ENCODE results near the gene TMEM37. TPM values are rescaled to one million over a fixed set of nuclear protein-coding genes. Genes with fewer than 3 reads are reported as not detected.

TMEM37 gene
- total RNA-seq, 1 donor from 2014 or later = 2.3 TPM

DNA sequence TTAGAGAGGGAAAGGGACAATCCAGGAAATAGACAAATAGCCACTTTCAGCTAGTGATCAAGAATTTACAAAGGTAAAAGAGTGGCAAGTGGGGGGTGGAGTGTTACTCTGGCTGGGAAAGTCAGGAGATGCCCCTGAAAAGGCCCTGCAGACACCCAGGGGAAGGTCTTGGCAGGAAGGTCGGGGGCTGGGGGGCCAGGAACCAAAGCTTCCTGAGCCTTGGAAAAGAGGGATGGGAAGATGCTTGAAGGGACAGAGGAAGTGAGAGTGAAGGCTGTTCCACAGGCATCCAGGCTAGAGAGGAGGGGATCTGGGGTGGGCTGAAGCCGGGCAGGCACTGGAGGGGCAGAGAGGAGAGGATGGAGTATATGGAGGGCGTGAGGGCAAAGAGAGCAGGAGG lies 3.9 kb upstream of the TMEM37 start:
- no peak overlapping the region for H3K27ac ChIP-seq
- TF ChIP-seq CTCF (IDR thresholded peaks at IDR 0.05) = no peak
- H3K9me3 ChIP-seq = no peaks in the 10 kb centered on the region
- DNase-seq (ENCODE audit: low spot score in 2 of 2) = peak in 1 of 2 donors; percentile 35
- intact Hi-C loops (cut with DNase I) = no loop called here
- no peaks in the 10 kb centered on the region for H3K27me3 ChIP-seq
- no peak overlapping the region for H3K4me3 ChIP-seq
- no peaks in the 10 kb centered on the region for H3K36me3 ChIP-seq
- H3K4me1 ChIP-seq = peaks cover 0 to 6% of the 10 kb centered on the region in 2 donors

DNA sequence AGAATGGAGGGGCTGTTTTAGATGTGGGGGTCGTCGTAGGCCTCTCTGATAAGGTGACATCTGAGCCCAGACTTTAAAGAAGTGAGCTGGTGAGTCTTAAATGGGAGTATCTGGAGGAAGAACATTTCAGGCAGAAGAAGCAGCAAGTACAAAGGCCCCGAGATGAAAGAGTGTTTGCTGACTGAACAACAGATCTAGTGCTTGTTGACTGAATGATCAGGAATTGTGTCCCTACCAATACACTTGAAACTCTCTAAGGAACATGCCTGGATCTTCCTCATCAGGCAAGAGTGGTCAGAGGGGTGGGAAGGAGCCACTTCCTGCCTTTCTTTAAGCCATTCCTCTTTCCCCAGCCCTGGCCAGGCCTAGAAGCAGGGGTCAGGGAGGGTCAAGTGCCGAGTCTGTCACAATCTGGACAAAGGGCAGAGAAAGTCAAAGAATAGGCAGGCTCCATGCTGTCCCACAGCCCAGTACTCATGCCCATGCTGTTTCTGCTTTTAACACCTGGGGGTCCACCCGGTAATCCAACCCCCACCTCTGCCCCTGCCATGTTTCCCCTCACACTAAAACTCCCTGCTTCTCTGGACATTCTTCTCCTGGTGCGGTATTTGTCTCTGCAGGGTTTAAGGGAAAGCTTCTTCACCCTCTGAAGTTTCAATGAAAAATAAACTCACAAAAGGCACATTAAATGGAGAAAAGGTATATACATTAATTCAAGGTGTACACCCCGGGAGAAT lies 3.0 kb upstream of the TMEM37 start:
- Histone ChIP-seq H3K4me3 (no peak overlapping the region), H3K4me1 (peaks cover 0 to 6% of the 10 kb centered on the region in 2 donors), H3K36me3 (no peaks in the 10 kb centered on the region), H3K9me3 (no peaks in the 10 kb centered on the region), H3K27ac (no peak overlapping the region), H3K27me3 (no peaks in the 10 kb centered on the region)
- intact Hi-C loops (cut with DNase I) = no loop called here
- DNase-seq (ENCODE audit: low spot score in 2 of 2) = peak in 1 of 2 donors; percentile 66
- TF ChIP-seq CTCF (IDR thresholded peaks at IDR 0.05) = no peak

- H3K9me3 ChIP-seq = no peaks in the 10 kb centered on the region
- no peak for TF ChIP-seq CTCF (IDR thresholded peaks at IDR 0.05)
- DNase-seq (ENCODE audit: low spot score in 2 of 2) = peak in 1 of 2 donors; percentile 56
- no peak overlapping the region for H3K4me3 ChIP-seq
- no peaks in the 10 kb centered on the region for H3K36me3 ChIP-seq
- peaks cover 0 to 6% of the 10 kb centered on the region in 2 donors for H3K4me1 ChIP-seq
- H3K27me3 ChIP-seq = no peaks in the 10 kb centered on the region
- H3K27ac ChIP-seq = peak overlapping the region in 1 of 2 donors; percentile 34
- intact Hi-C loops (cut with DNase I) = no loop called here
These were observed 2.3 kb upstream of the TMEM37 start for GRCh38 chr2:119429225-119429981.

DNA sequence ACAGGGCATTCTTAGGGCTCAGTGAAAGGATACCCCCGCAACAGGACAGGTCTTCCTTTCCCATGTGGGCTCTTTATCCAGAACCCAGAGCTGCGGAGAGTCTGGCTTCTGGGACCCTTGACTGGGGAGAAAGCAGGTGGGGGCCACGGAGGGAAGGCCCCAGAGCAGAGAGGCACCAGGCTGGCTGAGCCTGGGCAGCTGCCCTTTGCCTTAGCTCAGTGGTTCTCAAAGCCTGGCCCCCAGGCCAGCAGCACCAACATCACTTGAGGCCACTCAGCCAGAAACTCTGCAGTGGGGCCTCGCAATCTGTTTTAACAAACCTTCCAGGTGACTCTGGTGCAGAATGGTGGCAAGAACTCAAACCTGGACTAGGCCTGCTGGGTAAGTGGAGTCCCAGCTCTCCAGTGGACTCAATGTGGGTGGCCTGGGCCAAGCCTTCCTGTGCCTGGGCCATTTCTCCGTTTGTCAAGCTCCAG lies 1.6 kb upstream of the TMEM37 start:
- Histone ChIP-seq H3K27me3 (no peaks in the 10 kb centered on the region), H3K4me3 (no peak overlapping the region), H3K9me3 (no peaks in the 10 kb centered on the region), H3K27ac (peak overlapping the region in 1 of 2 donors; percentile 34), H3K4me1 (peaks cover 0 to 6% of the 10 kb centered on the region in 2 donors), H3K36me3 (no peaks in the 10 kb centered on the region)
- DNase-seq (ENCODE audit: low spot score in 2 of 2) = peak in 1 of 2 donors; percentile 53
- no peak for TF ChIP-seq CTCF (IDR thresholded peaks at IDR 0.05)
- intact Hi-C loops (cut with DNase I) = no loop called here

GRCh38 chr2:119431976-119432850 lies 559 bp downstream of the TMEM37 start:
- intact Hi-C loops (cut with DNase I) = loop anchor here (2.0 kb wide), 1 partner anchor 65 kb away; the partner anchor contains the start of genes C2orf76 and DBI
- no peak for DNase-seq (ENCODE audit: low spot score in 2 of 2)
- no peaks in the 10 kb centered on the region for H3K36me3 ChIP-seq
- TF ChIP-seq CTCF (IDR thresholded peaks at IDR 0.05) = no peak
- H3K27ac ChIP-seq = peak overlapping the region; percentile 28 to 40
- peaks cover 0 to 6% of the 10 kb centered on the region in 2 donors for H3K4me1 ChIP-seq
- no peaks in the 10 kb centered on the region for H3K9me3 ChIP-seq
- H3K4me3 ChIP-seq = peak overlapping the region; percentile 51 to 72
- H3K27me3 ChIP-seq = no peaks in the 10 kb centered on the region
